GM21367 (cell line): ENCODE results near the gene ZNF618.

Experiments
- ATAC-seq: cut with Tn5 transposase; IDR thresholded peaks from one replicate; pipeline ENCODE4 v1.9.1; 2021; ENCODE audit not compliant: unreplicated experiment

Gene ZNF618

GRCh38 chr9:114054191-114054690 lies 178.1 kb downstream of the ZNF618 start:
- no peak for ATAC-seq

GRCh38 chr9:114055061-114055460 lies 179.0 kb downstream of the ZNF618 start:
- no peak for ATAC-seq

- no peak for ATAC-seq
Observed at GRCh38 chr9:114055894-114056293, 179.8 kb downstream of the ZNF618 start.

GRCh38 chr9:114056527-114056926 lies 180.4 kb downstream of the ZNF618 start:
- no peak for ATAC-seq

GRCh38 chr9:114057161-114057885 lies 181.2 kb downstream of the ZNF618 start:
- no peak for ATAC-seq

- ATAC-seq = no peak
Observed at GRCh38 chr9:114058688-114059046, 182.6 kb downstream of the ZNF618 start.

- ATAC-seq = no peak
Observed at GRCh38 chr9:114059047-114059803, 183.1 kb downstream of the ZNF618 start.

GRCh38 chr9:114060070-114060469 lies 184.0 kb downstream of the ZNF618 start:
- ATAC-seq = no peak

- ATAC-seq = no peak
Observed at GRCh38 chr9:114060711-114061110, 184.6 kb downstream of the ZNF618 start.

GRCh38 chr9:114061292-114061691 lies 185.2 kb downstream of the ZNF618 start:
- ATAC-seq = no peak

- ATAC-seq = no peak
Observed at GRCh38 chr9:114061830-114062474, 185.8 kb downstream of the ZNF618 start.

GRCh38 chr9:114065304-114065703 lies 189.2 kb downstream of the ZNF618 start:
- ATAC-seq = no peak

- ATAC-seq = no peak
Observed at GRCh38 chr9:114069476-114070187, 193.5 kb downstream of the ZNF618 start.

- ATAC-seq = no peak
Observed at GRCh38 chr9:114070188-114071103, 194.3 kb downstream of the ZNF618 start.

GRCh38 chr9:114071197-114071795 lies 195.2 kb downstream of the ZNF618 start:
- no peak for ATAC-seq

GRCh38 chr9:114072184-114073140 lies 196.4 kb downstream of the ZNF618 start:
- no peak for ATAC-seq

- ATAC-seq = no peak
Observed at GRCh38 chr9:114075602-114076001, 199.5 kb downstream of the ZNF618 start.
